Activated T-helper 17 cell treated with anti-CD3 and anti-CD28 coated beads, Interleukin-2, amount 50 U/mL, for 72 hours (primary cell): ENCODE measurements around the gene ARL6IP5. TPM values are rescaled to one million over a fixed set of nuclear protein-coding genes. Genes with fewer than 3 reads are reported as not detected.

ENCODE experiments used
- ATAC-seq: fragments of 150-1000 bp; cut with Tn5 transposase; replicated peaks from 2 replicates; pipeline ENCODE4 v1.10.0; 2021; ENCODE audit warnings: mild to moderate bottlenecking, moderate library complexity
- H3K27ac Mint-ChIP-seq: one replicate; pipeline ENCODE4 v1.8.0; 2022; ENCODE audit warnings: mixed read lengths
- H3K27me3 Mint-ChIP-seq: one replicate; pipeline ENCODE4 v1.8.0; 2022; ENCODE audit warnings: mixed read lengths
- H3K36me3 Mint-ChIP-seq: one replicate; pipeline ENCODE4 v1.8.0; 2022; ENCODE audit warnings: low read depth, mild to moderate bottlenecking, mixed read lengths
- H3K4me1 Mint-ChIP-seq: one replicate; pipeline ENCODE4 v1.8.0; 2022; ENCODE audit warnings: mixed read lengths
- H3K4me3 Mint-ChIP-seq: one replicate; pipeline ENCODE4 v1.8.0; 2022; ENCODE audit warnings: mild to moderate bottlenecking, mixed read lengths
- H3K9me3 Mint-ChIP-seq: one replicate; pipeline ENCODE4 v1.8.0; 2022; ENCODE audit warnings: mixed read lengths
- total RNA-seq, 2 donors: library from RNA; stranded (reverse); gene quantifications; one replicate each; pipeline ENCODE4 v1.2.3, GENCODE V29; 2022

Gene ARL6IP5
- total RNA-seq, 2 donors from 2014 or later: 109 to 172 TPM

- H3K36me3 Mint-ChIP-seq: no peaks in the 10 kb centered on the region
- H3K27me3 Mint-ChIP-seq: peaks cover 6% of the 10 kb centered on the region
- H3K4me3 Mint-ChIP-seq: no peak overlapping the region
- H3K4me1 Mint-ChIP-seq: no peaks in the 10 kb centered on the region
- no peaks in the 10 kb centered on the region for H3K9me3 Mint-ChIP-seq
- ATAC-seq: no peak
- H3K27ac Mint-ChIP-seq: no peak overlapping the region
Measured at GRCh38 chr3:69142797-69143454, 58.2 kb downstream of the ARL6IP5 start.

GRCh38 chr3:69143612-69144011 lies 58.9 kb downstream of the ARL6IP5 start:
- Mint-ChIP-seq H3K27me3 (peaks cover 6% of the 10 kb centered on the region), H3K27ac (no peak overlapping the region), H3K36me3 (no peaks in the 10 kb centered on the region), H3K4me3 (no peak overlapping the region), H3K4me1 (no peaks in the 10 kb centered on the region), H3K9me3 (no peaks in the 10 kb centered on the region)
- no peak for ATAC-seq

GRCh38 chr3:69144631-69145245 lies 60.0 kb downstream of the ARL6IP5 start:
- no peak for ATAC-seq

DNA sequence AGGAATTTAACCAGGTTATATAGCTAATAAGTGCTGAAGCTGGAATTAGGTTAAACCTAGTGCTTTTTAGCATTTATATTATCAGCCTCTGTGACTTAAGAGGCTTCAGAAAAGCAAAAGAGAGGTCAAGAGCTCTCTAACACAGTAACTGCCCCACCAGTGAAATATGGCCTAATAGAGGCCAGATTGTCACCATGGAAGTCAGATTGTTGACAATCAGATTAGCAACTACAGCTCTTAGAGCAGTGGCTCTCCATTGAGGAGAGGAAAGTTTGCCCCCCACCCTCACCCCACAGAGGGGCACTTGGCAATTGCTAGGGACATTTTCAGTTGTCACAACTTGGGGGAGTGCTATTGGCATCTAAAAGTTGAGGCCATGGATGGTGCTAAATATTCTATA lies 61.0 kb downstream of the ARL6IP5 start:
- H3K27me3 Mint-ChIP-seq: no peaks in the 10 kb centered on the region
- H3K27ac Mint-ChIP-seq: no peak overlapping the region
- H3K4me1 Mint-ChIP-seq: no peaks in the 10 kb centered on the region
- ATAC-seq: no peak
- no peaks in the 10 kb centered on the region for H3K36me3 Mint-ChIP-seq
- H3K4me3 Mint-ChIP-seq: no peak overlapping the region
- no peaks in the 10 kb centered on the region for H3K9me3 Mint-ChIP-seq

More at GRCh38 chr3:69144631-69145245, 60.0 kb downstream of the ARL6IP5 start:
- no peak overlapping the region for H3K27ac Mint-ChIP-seq
- H3K36me3 Mint-ChIP-seq: no peaks in the 10 kb centered on the region
- H3K27me3 Mint-ChIP-seq: no peaks in the 10 kb centered on the region
- no peak overlapping the region for H3K4me3 Mint-ChIP-seq
- H3K9me3 Mint-ChIP-seq: no peaks in the 10 kb centered on the region
- H3K4me1 Mint-ChIP-seq: no peaks in the 10 kb centered on the region

- no peak overlapping the region for H3K27ac Mint-ChIP-seq
Measured at GRCh38 chr3:69149586-69149985, 64.8 kb downstream of the ARL6IP5 start.

More at GRCh38 chr3:69149586-69149985, 64.8 kb downstream of the ARL6IP5 start:
- Mint-ChIP-seq H3K27me3 (no peaks in the 10 kb centered on the region), H3K9me3 (no peaks in the 10 kb centered on the region), H3K4me3 (no peak overlapping the region), H3K36me3 (no peaks in the 10 kb centered on the region), H3K4me1 (no peaks in the 10 kb centered on the region)
- ATAC-seq: no peak

Other genes starting within 250 kb of the ARL6IP5 start
- gene TAFA4, start 152.4 kb upstream of the ARL6IP5 start, total RNA-seq: not detected
- gene EOGT, start 71.3 kb upstream of the ARL6IP5 start, total RNA-seq: 10 to 100 TPM; 15.5 to 24.4 TPM
- gene TMF1, start 32.6 kb upstream of the ARL6IP5 start, total RNA-seq: 10 to 100 TPM; 42.6 to 84.7 TPM
- gene UBA3, start 4.6 kb upstream of the ARL6IP5 start, total RNA-seq: 10 to 100 TPM; 68.0 to 95.2 TPM
- gene LMOD3, start 37.7 kb downstream of the ARL6IP5 start, total RNA-seq: not detected